ENCODE data around the gene NAV3. TPM values are rescaled to one million over a fixed set of nuclear protein-coding genes. Genes with fewer than 3 reads are reported as not detected.

NAV3 gene
- total RNA-seq, 1 experiment from 2014 or later = 18.0 TPM

DNA sequence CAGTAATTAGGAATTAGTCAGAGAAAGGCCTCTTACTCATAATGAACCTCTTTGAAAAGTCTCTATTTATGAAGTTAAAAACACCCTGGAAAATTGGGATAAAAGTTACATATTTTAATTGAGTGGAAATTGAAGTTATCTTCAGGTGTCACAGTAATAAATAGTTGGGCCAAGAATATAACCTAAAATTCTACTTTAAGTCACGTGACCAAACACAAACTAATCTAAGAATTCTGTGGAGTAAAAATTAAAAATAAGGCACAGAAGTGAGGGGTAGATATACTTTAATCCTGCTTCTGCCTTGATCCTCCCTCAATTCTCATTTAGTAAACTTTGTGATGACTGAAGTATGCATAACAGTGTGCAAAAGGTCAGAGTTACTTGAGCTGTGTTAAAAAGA is 226.4 kb downstream of the NAV3 start:
- no peak overlapping the region for H3K27ac ChIP-seq (ENCODE audit: low read depth, low read length, poor library complexity, severe bottlenecking)
- intact Hi-C loops (cut with micrococcal nuclease; ENCODE audit: unreplicated experiment) = no loop called here
- H3K27me3 ChIP-seq (replicated peaks; ENCODE audit: insufficient read depth, low read depth, low read length, poor library complexity) = no peaks in the 10 kb centered on the region
- H3K36me3 ChIP-seq (ENCODE audit: insufficient read depth, low read length, poor library complexity, severe bottlenecking) = no peaks in the 10 kb centered on the region
- no peak for TF ChIP-seq EZH2 (IDR thresholded peaks at IDR 0.05; ENCODE audit: borderline replicate concordance, low read depth, low read length, poor library complexity, severe bottlenecking)
- TF ChIP-seq, protein P1, sequence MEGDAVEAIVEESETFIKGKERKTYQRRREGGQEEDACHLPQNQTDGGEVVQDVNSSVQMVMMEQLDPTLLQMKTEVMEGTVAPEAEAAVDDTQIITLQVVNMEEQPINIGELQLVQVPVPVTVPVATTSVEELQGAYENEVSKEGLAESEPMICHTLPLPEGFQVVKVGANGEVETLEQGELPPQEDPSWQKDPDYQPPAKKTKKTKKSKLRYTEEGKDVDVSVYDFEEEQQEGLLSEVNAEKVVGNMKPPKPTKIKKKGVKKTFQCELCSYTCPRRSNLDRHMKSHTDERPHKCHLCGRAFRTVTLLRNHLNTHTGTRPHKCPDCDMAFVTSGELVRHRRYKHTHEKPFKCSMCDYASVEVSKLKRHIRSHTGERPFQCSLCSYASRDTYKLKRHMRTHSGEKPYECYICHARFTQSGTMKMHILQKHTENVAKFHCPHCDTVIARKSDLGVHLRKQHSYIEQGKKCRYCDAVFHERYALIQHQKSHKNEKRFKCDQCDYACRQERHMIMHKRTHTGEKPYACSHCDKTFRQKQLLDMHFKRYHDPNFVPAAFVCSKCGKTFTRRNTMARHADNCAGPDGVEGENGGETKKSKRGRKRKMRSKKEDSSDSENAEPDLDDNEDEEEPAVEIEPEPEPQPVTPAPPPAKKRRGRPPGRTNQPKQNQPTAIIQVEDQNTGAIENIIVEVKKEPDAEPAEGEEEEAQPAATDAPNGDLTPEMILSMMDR (conservative IDR thresholded peaks at IDR 0.05; ENCODE audit: low read depth, low read length) = no peak
- DNase-seq (ENCODE audit: low spot score) = no peak
- no peaks in the 10 kb centered on the region for H3K4me1 ChIP-seq (ENCODE audit: insufficient read depth, low read length, poor library complexity, severe bottlenecking)
- CTCF ChIA-PET = no interaction called here
- BruUV-seq (replicated peaks) = no TSS peak
- H3K4me3 ChIP-seq (ENCODE audit: low read depth, low read length, poor library complexity, severe bottlenecking) = no peak overlapping the region
- POLR2A ChIA-PET (ENCODE audit: low non-redundant PET) = no interaction called here
- H3K9me3 ChIP-seq (ENCODE audit: low read depth, low read length, poor library complexity, severe bottlenecking) = no peaks in the 10 kb centered on the region

DNA sequence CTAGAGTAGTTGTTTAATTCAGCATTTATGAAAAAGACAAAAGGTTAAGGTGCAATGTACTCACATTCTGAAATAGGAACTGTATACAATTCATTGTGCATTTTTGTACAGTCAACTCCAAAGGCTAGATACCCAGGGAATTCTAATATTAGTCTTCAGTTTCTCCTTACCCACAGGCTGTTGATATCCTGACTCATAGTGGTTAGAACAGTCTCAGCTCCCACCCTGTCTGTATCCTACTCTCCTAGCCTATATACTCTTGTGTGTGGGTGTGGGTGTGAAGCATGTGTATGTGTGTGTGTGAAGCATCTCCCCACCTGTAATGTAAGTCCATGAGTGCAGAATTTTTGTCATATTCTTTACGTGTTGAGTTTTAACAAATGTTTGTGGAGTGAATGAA is 229.5 kb downstream of the NAV3 start:
- intact Hi-C loops (cut with micrococcal nuclease; ENCODE audit: unreplicated experiment) = no loop called here
- Histone ChIP-seq H3K36me3 (ENCODE audit: insufficient read depth, low read length, poor library complexity, severe bottlenecking) (no peaks in the 10 kb centered on the region), H3K9me3 (ENCODE audit: low read depth, low read length, poor library complexity, severe bottlenecking) (no peaks in the 10 kb centered on the region), H3K27ac (ENCODE audit: low read depth, low read length, poor library complexity, severe bottlenecking) (no peak overlapping the region), H3K4me3 (ENCODE audit: low read depth, low read length, poor library complexity, severe bottlenecking) (no peak overlapping the region), H3K4me1 (ENCODE audit: insufficient read depth, low read length, poor library complexity, severe bottlenecking) (no peaks in the 10 kb centered on the region), H3K27me3 (replicated peaks; ENCODE audit: insufficient read depth, low read depth, low read length, poor library complexity) (no peaks in the 10 kb centered on the region)
- TF ChIP-seq, protein P1 (conservative IDR thresholded peaks at IDR 0.05; ENCODE audit: low read depth, low read length) = no peak
- TF ChIP-seq EZH2 (IDR thresholded peaks at IDR 0.05; ENCODE audit: borderline replicate concordance, low read depth, low read length, poor library complexity, severe bottlenecking) = no peak
- no TSS peak for BruUV-seq (replicated peaks)
- ChIA-PET POLR2A (ENCODE audit: low non-redundant PET) (no interaction called here), CTCF (no interaction called here)
- DNase-seq (ENCODE audit: low spot score) = no peak

DNA sequence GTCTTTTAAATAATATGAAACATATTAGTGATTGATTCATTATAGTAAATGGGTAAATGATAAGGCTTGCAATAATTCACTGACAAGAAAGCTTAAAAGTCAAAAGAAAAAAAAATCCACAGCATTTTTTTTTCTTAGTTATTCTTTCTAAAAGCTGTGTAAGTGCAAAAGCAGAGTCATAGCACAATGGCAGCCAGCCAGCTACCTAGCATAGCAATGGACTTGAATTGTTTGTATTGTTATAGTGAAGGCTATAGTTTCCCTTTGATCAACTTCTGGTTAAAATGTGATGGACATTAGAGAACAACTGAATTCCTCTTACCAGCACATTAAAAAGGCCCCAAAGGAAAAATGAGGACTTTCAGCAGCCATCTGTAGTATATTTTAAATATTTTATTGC is 232.1 kb downstream of the NAV3 start:
- DNase-seq (ENCODE audit: low spot score) = peak; percentile 21
- BruUV-seq (replicated peaks) = no TSS peak
- TF ChIP-seq, protein P1 (conservative IDR thresholded peaks at IDR 0.05; ENCODE audit: low read depth, low read length) = no peak
- no peak for TF ChIP-seq EZH2 (IDR thresholded peaks at IDR 0.05; ENCODE audit: borderline replicate concordance, low read depth, low read length, poor library complexity, severe bottlenecking)
- no peaks in the 10 kb centered on the region for H3K9me3 ChIP-seq (ENCODE audit: low read depth, low read length, poor library complexity, severe bottlenecking)
- POLR2A ChIA-PET (ENCODE audit: low non-redundant PET) = interaction anchor here (0.7 kb wide), 1 partner anchor 9 kb away, joined by 5 read pairs; no protein-coding TSS in a partner anchor
- CTCF ChIA-PET = no interaction called here
- no peaks in the 10 kb centered on the region for H3K36me3 ChIP-seq (ENCODE audit: insufficient read depth, low read length, poor library complexity, severe bottlenecking)
- no peak overlapping the region for H3K4me3 ChIP-seq (ENCODE audit: low read depth, low read length, poor library complexity, severe bottlenecking)
- H3K27ac ChIP-seq (ENCODE audit: low read depth, low read length, poor library complexity, severe bottlenecking) = no peak overlapping the region
- intact Hi-C loops (cut with micrococcal nuclease; ENCODE audit: unreplicated experiment) = no loop called here
- H3K4me1 ChIP-seq (ENCODE audit: insufficient read depth, low read length, poor library complexity, severe bottlenecking) = no peaks in the 10 kb centered on the region
- no peaks in the 10 kb centered on the region for H3K27me3 ChIP-seq (replicated peaks; ENCODE audit: insufficient read depth, low read depth, low read length, poor library complexity)

Data from A673 (cell line).